Neural cell (in vitro differentiated cells): ENCODE measurements around the gene CYREN. TPM values are rescaled to one million over a fixed set of nuclear protein-coding genes. Genes with fewer than 3 reads are reported as not detected.

ENCODE experiments used
- H2AFZ ChIP-seq: fragments of 200-600, 300-800 bp; sonication (generic), shearing (Covaris generic); 2 replicates; pipeline ENCODE4 v1.6.0; 2014; ENCODE audit warnings: low read depth, mild to moderate bottlenecking, antibody characterized with exemption, low read length, moderate library complexity
- H3F3A ChIP-seq: fragments of 200-600 bp; shearing (Covaris generic); 2 replicates; pipeline ENCODE4 v1.6.1; 2016; ENCODE audit warnings: mild to moderate bottlenecking, moderate library complexity, mixed read lengths, antibody characterized with exemption, low read length; ENCODE audit not compliant: insufficient read depth, poor library complexity, severe bottlenecking
- H3K27ac ChIP-seq: fragments of 200-600, 300-800 bp; sonication (generic), shearing (Covaris generic); 2 replicates; pipeline ENCODE4 v1.5.1; 2014; ENCODE audit warnings: mild to moderate bottlenecking, low read length, moderate library complexity
- H3K27me3 ChIP-seq: fragments of 300-800, 200-600 bp; sonication (generic), shearing (Covaris generic); 2 replicates; pipeline ENCODE4 v1.6.0; 2014; ENCODE audit warnings: mild to moderate bottlenecking, low read depth, low read length, moderate library complexity; ENCODE audit not compliant: insufficient read depth
- H3K36me3 ChIP-seq: fragments of 300-800, 200-600 bp; sonication (generic), shearing (Covaris generic); 2 replicates; pipeline ENCODE4 v1.5.1; 2014; ENCODE audit warnings: mild to moderate bottlenecking, antibody characterized with exemption, low read length, moderate library complexity; ENCODE audit not compliant: insufficient read depth
- H3K4me2 ChIP-seq: fragments of 300-800, 200-600 bp; sonication (generic), shearing (Covaris generic); 2 replicates; pipeline ENCODE4 v1.6.0; 2014; ENCODE audit warnings: mild to moderate bottlenecking, low read length
- H3K4me3 ChIP-seq: fragments of 300-800, 200-600 bp; sonication (generic), shearing (Covaris generic); 2 replicates; pipeline ENCODE4 v1.5.1; 2014; ENCODE audit warnings: mild to moderate bottlenecking, low read length, moderate library complexity
- H3K79me2 ChIP-seq: fragments of 200-600 bp; shearing (Covaris generic); replicated peaks from 2 replicates; pipeline ENCODE4 v1.6.0; 2014; ENCODE audit warnings: mild to moderate bottlenecking, low read length, moderate library complexity; ENCODE audit not compliant: insufficient read depth
- H3K9ac ChIP-seq: fragments of 300-800, 200-600 bp; sonication (generic), shearing (Covaris generic); 2 replicates; pipeline ENCODE4 v1.6.1; 2016; ENCODE audit warnings: mild to moderate bottlenecking, low read length, mixed read lengths
- H3K9me2 ChIP-seq: fragments of 200-600 bp; shearing (Covaris generic); 2 replicates; pipeline ENCODE4 v1.6.1; 2016; ENCODE audit warnings: mild to moderate bottlenecking, low read length, mixed read lengths; ENCODE audit not compliant: insufficient read depth
- H3K9me3 ChIP-seq: fragments of 200-600, 300-800 bp; sonication (generic), shearing (Covaris generic); 2 replicates; pipeline ENCODE4 v1.6.1; 2016; ENCODE audit warnings: mild to moderate bottlenecking, mixed run types, low read length, moderate library complexity, mixed read lengths
- H4K20me1 ChIP-seq: fragments of 200-600 bp; shearing (Covaris generic); 2 replicates; pipeline ENCODE4 v1.6.1; 2016; ENCODE audit warnings: mild to moderate bottlenecking, mixed run types; ENCODE audit not compliant: insufficient read depth
- CTCF ChIP-seq: fragments of 450-650 bp; IDR thresholded peaks from 2 replicates; pipeline ENCODE4 v1.5.1; 2014; ENCODE audit warnings: antibody characterized with exemption, mild to moderate bottlenecking, moderate library complexity; ENCODE audit not compliant: poor library complexity, severe bottlenecking
- EP300 ChIP-seq: fragments of 450-650 bp; conservative IDR thresholded peaks from 2 replicates; pipeline ENCODE4 v1.6.1; 2014; ENCODE audit warnings: antibody characterized with exemption, mild to moderate bottlenecking, moderate library complexity; ENCODE audit not compliant: poor library complexity, severe bottlenecking
- EZH2 ChIP-seq: fragments of 200-600, 300-800 bp; shearing (Covaris generic), sonication (generic); IDR thresholded peaks from 2 replicates; pipeline ENCODE4 v1.6.1; 2014; ENCODE audit warnings: antibody characterized with exemption, low read length, borderline replicate concordance, mild to moderate bottlenecking; ENCODE audit not compliant: insufficient read depth, poor library complexity, severe bottlenecking
- MXI1 ChIP-seq: fragments of 450-650 bp; conservative IDR thresholded peaks from 2 replicates; pipeline ENCODE4 v1.6.1; 2014; ENCODE audit warnings: antibody characterized with exemption, mild to moderate bottlenecking; ENCODE audit not compliant: poor library complexity, severe bottlenecking
- POLR2AphosphoS5 ChIP-seq: IDR thresholded peaks from 2 replicates; pipeline ENCODE4 v1.6.1; 2012
- RAD21 ChIP-seq: fragments of 450-650 bp; conservative IDR thresholded peaks from 2 replicates; pipeline ENCODE4 v1.6.1; 2014; ENCODE audit warnings: antibody characterized with exemption, mild to moderate bottlenecking, moderate library complexity
- SMC3 ChIP-seq: fragments of 450-650 bp; conservative IDR thresholded peaks from 2 replicates; pipeline ENCODE4 v1.6.1; 2014; ENCODE audit warnings: antibody characterized with exemption, mild to moderate bottlenecking, moderate library complexity; ENCODE audit not compliant: poor library complexity
- TAF1 ChIP-seq: IDR thresholded peaks from 2 replicates; pipeline ENCODE4 v1.6.1; 2012; ENCODE audit warnings: low read depth
- polyA plus RNA-seq: library from polyadenylated mRNA; depleted of rRNA; stranded (reverse); fragments of >200 nt; gene quantifications from 2 replicates; pipeline ENCODE4 v1.2.3, GENCODE V29; 2014
- TF ChIP-seq, protein P1 (sequence below): IDR thresholded peaks from 2 replicates; pipeline ENCODE4 v1.6.1; 2012; ENCODE audit warnings: borderline replicate concordance

Gene CYREN
- polyA plus RNA-seq, 1 donor from 2014 or later = 6.7 TPM

- Histone ChIP-seq H3K9me3 (no peaks in the 10 kb centered on the region), H3K27me3 (no peaks in the 10 kb centered on the region), H3K9ac (no peak overlapping the region), H3F3A (no peaks in the 10 kb centered on the region), H4K20me1 (no peaks in the 10 kb centered on the region), H3K79me2 (peaks cover 8% of the 10 kb centered on the region), H3K36me3 (no peaks in the 10 kb centered on the region), H3K27ac (no peak overlapping the region), H3K4me3 (no peak overlapping the region), H3K4me2 (no peak overlapping the region), H3K9me2 (no peaks in the 10 kb centered on the region), H2AFZ (no peak overlapping the region)
- TF ChIP-seq SMC3 (no peak), CTCF (no peak), RAD21 (no peak), EP300 (no peak), POLR2AphosphoS5 (no peak), TAF1 (no peak), EZH2 (no peak), MXI1 (no peak)
- TF ChIP-seq, protein P1, sequence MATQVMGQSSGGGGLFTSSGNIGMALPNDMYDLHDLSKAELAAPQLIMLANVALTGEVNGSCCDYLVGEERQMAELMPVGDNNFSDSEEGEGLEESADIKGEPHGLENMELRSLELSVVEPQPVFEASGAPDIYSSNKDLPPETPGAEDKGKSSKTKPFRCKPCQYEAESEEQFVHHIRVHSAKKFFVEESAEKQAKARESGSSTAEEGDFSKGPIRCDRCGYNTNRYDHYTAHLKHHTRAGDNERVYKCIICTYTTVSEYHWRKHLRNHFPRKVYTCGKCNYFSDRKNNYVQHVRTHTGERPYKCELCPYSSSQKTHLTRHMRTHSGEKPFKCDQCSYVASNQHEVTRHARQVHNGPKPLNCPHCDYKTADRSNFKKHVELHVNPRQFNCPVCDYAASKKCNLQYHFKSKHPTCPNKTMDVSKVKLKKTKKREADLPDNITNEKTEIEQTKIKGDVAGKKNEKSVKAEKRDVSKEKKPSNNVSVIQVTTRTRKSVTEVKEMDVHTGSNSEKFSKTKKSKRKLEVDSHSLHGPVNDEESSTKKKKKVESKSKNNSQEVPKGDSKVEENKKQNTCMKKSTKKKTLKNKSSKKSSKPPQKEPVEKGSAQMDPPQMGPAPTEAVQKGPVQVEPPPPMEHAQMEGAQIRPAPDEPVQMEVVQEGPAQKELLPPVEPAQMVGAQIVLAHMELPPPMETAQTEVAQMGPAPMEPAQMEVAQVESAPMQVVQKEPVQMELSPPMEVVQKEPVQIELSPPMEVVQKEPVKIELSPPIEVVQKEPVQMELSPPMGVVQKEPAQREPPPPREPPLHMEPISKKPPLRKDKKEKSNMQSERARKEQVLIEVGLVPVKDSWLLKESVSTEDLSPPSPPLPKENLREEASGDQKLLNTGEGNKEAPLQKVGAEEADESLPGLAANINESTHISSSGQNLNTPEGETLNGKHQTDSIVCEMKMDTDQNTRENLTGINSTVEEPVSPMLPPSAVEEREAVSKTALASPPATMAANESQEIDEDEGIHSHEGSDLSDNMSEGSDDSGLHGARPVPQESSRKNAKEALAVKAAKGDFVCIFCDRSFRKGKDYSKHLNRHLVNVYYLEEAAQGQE = no peak
Measured at GRCh38 chr7:135168489-135169140, 1.9 kb downstream of the CYREN start.

- Histone ChIP-seq H4K20me1 (no peaks in the 10 kb centered on the region), H3K9me3 (no peaks in the 10 kb centered on the region), H3K9me2 (no peaks in the 10 kb centered on the region), H3K4me3 (no peak overlapping the region), H3K27me3 (no peaks in the 10 kb centered on the region), H3F3A (no peaks in the 10 kb centered on the region), H3K9ac (no peak overlapping the region), H3K4me2 (no peak overlapping the region), H3K36me3 (no peaks in the 10 kb centered on the region), H3K79me2 (peaks cover 8% of the 10 kb centered on the region), H3K27ac (no peak overlapping the region), H2AFZ (no peak overlapping the region)
- TF ChIP-seq MXI1 (no peak), RAD21 (no peak), CTCF (no peak), TAF1 (no peak), EP300 (no peak), POLR2AphosphoS5 (no peak)
- TF ChIP-seq, protein P1 = no peak
Measured at GRCh38 chr7:135168001-135168400, 2.5 kb downstream of the CYREN start.
